ENCODE data around the gene QRFP. TPM values are rescaled to one million over a fixed set of nuclear protein-coding genes. Genes with fewer than 3 reads are reported as not detected.

Gene QRFP
- total RNA-seq, 1 experiment from 2014 or later: not detected

DNA sequence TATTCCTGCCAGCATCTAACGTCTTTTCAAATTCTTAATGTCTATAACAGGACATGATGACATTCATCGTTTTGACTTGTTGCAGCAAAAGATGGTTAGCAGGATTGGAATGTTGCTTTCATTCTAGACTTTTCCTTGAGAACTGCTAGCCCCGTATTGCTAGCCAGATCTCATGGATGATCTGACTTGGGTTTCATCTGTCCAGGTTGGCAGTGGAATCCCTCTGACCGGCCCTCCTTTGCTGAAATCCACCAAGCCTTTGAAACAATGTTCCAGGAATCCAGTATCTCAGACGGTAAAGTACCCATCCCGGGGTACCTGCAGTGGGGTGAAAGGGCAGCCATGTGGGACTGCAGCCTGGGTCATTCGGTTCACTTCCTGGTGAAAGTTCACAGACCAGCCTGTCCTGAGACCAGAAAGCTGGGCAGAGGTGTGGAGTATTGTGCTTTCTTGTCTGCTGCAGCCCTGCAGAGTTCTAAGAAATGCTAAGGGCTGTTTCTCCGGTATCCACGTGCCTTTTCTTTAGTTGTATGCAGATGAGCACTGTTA lies 16.7 kb downstream of the QRFP start:
- Histone ChIP-seq H2AK5ac (ENCODE audit: insufficient read length, low read length) (no peak overlapping the region), H3K9ac (ENCODE audit: extremely low read depth, insufficient read length, low read length) (no peak overlapping the region), H3K18ac (ENCODE audit: insufficient read length, low read depth, low read length) (no peak overlapping the region), H3K27me3 (ENCODE audit: insufficient read depth, low read length) (no peaks in the 10 kb centered on the region), H3K4me1 (ENCODE audit: insufficient read depth, low read length) (no peaks in the 10 kb centered on the region), H4K20me1 (ENCODE audit: control insufficient read depth, insufficient read depth, insufficient read length) (peaks cover 2% of the 10 kb centered on the region), H3K23ac (ENCODE audit: insufficient read length, low read depth, low read length) (no peak overlapping the region), H3K14ac (ENCODE audit: insufficient read depth, low read length) (no peak overlapping the region), H3K27ac (ENCODE audit: insufficient read length, low read depth, low read length) (no peak overlapping the region), H4K5ac (ENCODE audit: insufficient read length, low read depth, low read length) (no peak overlapping the region), H3K9me3 (ENCODE audit: control insufficient read depth, low read depth, low read length) (no peaks in the 10 kb centered on the region), H3T11ph (ENCODE audit: low read length) (no peak overlapping the region), H4K8ac (replicated peaks; ENCODE audit: insufficient read length, low read depth, low read length) (no peak overlapping the region), H3K79me1 (ENCODE audit: insufficient read depth, low read depth, low read length, poor library complexity, severe bottlenecking) (no peaks in the 10 kb centered on the region), H3K79me2 (ENCODE audit: insufficient read depth, low read length) (no peaks in the 10 kb centered on the region), H2BK5ac (ENCODE audit: insufficient read length, low read length) (no peak overlapping the region), H3K56ac (ENCODE audit: insufficient read length, low read depth, low read length) (no peak overlapping the region), H3K4ac (ENCODE audit: low read depth, low read length) (no peak overlapping the region), H2BK15ac (ENCODE audit: low read depth, low read length) (no peak overlapping the region), H2BK20ac (ENCODE audit: low read depth, low read length, poor library complexity, severe bottlenecking) (no peak overlapping the region), H3K4me2 (ENCODE audit: insufficient read depth, insufficient read length, low read length) (no peak overlapping the region), H2AFZ (ENCODE audit: low read length) (no peak overlapping the region), H2BK12ac (ENCODE audit: insufficient read length, low read depth, low read length) (no peak overlapping the region), H2BK120ac (ENCODE audit: low read depth, low read length, poor library complexity, severe bottlenecking) (no peak overlapping the region), H4K91ac (ENCODE audit: insufficient read length, low read depth, low read length) (no peak overlapping the region), H3K23me2 (ENCODE audit: insufficient read length, low read depth, low read length, poor library complexity, severe bottlenecking) (no peaks in the 10 kb centered on the region)
- H3K36me3 Mint-ChIP-seq (ENCODE audit: insufficient read depth in 1 of 3, low read depth in 3 of 3): peaks cover 39 to 83% (median 78%) of the 10 kb centered on the region in 3 experiments
- no CpG with 5 or more reads among the region's 9 CpGs for WGBS (ENCODE audit: extremely low coverage, insufficient read length, low lambda C conversion rate)
- TF ChIP-seq, protein P1, sequence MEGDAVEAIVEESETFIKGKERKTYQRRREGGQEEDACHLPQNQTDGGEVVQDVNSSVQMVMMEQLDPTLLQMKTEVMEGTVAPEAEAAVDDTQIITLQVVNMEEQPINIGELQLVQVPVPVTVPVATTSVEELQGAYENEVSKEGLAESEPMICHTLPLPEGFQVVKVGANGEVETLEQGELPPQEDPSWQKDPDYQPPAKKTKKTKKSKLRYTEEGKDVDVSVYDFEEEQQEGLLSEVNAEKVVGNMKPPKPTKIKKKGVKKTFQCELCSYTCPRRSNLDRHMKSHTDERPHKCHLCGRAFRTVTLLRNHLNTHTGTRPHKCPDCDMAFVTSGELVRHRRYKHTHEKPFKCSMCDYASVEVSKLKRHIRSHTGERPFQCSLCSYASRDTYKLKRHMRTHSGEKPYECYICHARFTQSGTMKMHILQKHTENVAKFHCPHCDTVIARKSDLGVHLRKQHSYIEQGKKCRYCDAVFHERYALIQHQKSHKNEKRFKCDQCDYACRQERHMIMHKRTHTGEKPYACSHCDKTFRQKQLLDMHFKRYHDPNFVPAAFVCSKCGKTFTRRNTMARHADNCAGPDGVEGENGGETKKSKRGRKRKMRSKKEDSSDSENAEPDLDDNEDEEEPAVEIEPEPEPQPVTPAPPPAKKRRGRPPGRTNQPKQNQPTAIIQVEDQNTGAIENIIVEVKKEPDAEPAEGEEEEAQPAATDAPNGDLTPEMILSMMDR (conservative IDR thresholded peaks at IDR 0.05): no peak
- no peaks in the 10 kb centered on the region for H3K9me3 Mint-ChIP-seq
- no peak for DNase-seq
- H3K4me1 Mint-ChIP-seq: no peaks in the 10 kb centered on the region
- no peaks in the 10 kb centered on the region for H3K27me3 Mint-ChIP-seq (ENCODE audit: low read depth)
- no peak overlapping the region for H3K27ac Mint-ChIP-seq
- no peak overlapping the region for H3K4me3 Mint-ChIP-seq
